Endothelial cell of umbilical vein (primary cell): ENCODE data around the gene CERKL. TPM values are rescaled to one million over a fixed set of nuclear protein-coding genes. Genes with fewer than 3 reads are reported as not detected.

Experiments used
- BruUV-seq: library from RNA; stranded (reverse); fragments of 400-500 nt; replicated peaks from 2 replicates; lab custom pipeline; 2021; lab: Mats Ljungman, UMichigan
- CTCF ChIA-PET: fragments of 300-600, 350-600 bp; sonication (Branson Sonifier 250); formaldehyde crosslinking; loops from one replicate; lab custom pipeline; 2021; ENCODE audit warnings: antibody characterized with exemption, inconsistent platforms; lab: Charles Lee
- POLR2A ChIA-PET: fragments of 300-600, 350-600 bp; sonication (Branson Sonifier 250); formaldehyde crosslinking; loops from one replicate; lab custom pipeline; 2021; ENCODE audit warnings: antibody characterized with exemption, inconsistent platforms; lab: Charles Lee
- DNase-seq: peaks from one replicate; pipeline ENCODE4 v3.0.0-alpha.2; 2011; ENCODE audit warnings: low read depth, low spot score
- FAIRE-seq: peaks from 2 replicates; lab custom pipeline; 2011; peaks lifted over from hg19 to GRCh38; lab: Jason Lieb, UNC
- H2AFZ ChIP-seq: 2 replicates; pipeline ENCODE4 v1.6.0; 2012; ENCODE audit warnings: low read depth, low read length, control low read depth, inconsistent platforms
- H3K27ac ChIP-seq: 2 replicates; pipeline ENCODE4 v1.5.1; 2011; ENCODE audit warnings: low read depth, mild to moderate bottlenecking, control low read depth, low read length, moderate library complexity; ENCODE audit not compliant: insufficient read depth
- H3K27me3 ChIP-seq, 2 experiments: 2 replicates each; pipeline versions ENCODE4 v1.6.0 to v1.6.1; 2011; ENCODE audit warnings: low read length in 2 of 2, mixed read lengths in 1 of 2; ENCODE audit not compliant: control insufficient read depth in 2 of 2, insufficient read depth in 2 of 2
- H3K36me3 ChIP-seq, 2 experiments: 2 replicates in 1 of 2; 3 replicates in 1 of 2; pipeline ENCODE4 v1.5.1; 2011; ENCODE audit warnings: low read length in 2 of 2, mild to moderate bottlenecking in 1 of 2, moderate library complexity in 1 of 2; ENCODE audit not compliant: control insufficient read depth in 2 of 2, insufficient read depth in 2 of 2; ENCODE audit errors: extremely low read depth in 1 of 2
- H3K4me1 ChIP-seq: 3 replicates; pipeline ENCODE4 v1.5.1; 2011; ENCODE audit warnings: mild to moderate bottlenecking, low read length; ENCODE audit not compliant: control insufficient read depth, insufficient read depth; ENCODE audit errors: extremely low read depth
- H3K4me2 ChIP-seq: 2 replicates; pipeline ENCODE4 v1.6.1; 2011; ENCODE audit warnings: low read length, control low read depth, mixed read lengths; ENCODE audit not compliant: insufficient read depth
- H3K4me3 ChIP-seq, 3 experiments: fragments of 200-600 bp in 1 of 3; sonication (generic), shearing (Covaris generic) in 1 of 3; replicated peaks in 1 of 3; 2 replicates each; pipeline ENCODE4 v1.5.1; 2011 to 2016; ENCODE audit warnings: control low read depth in 3 of 3, low read length in 3 of 3, mild to moderate bottlenecking in 2 of 3, inconsistent platforms in 1 of 3, low read depth in 1 of 3, moderate library complexity in 1 of 3; ENCODE audit not compliant: insufficient read depth in 1 of 3
- H3K79me2 ChIP-seq: 2 replicates; pipeline ENCODE4 v1.6.0; 2012; ENCODE audit warnings: low read length, inconsistent platforms; ENCODE audit not compliant: control insufficient read depth, insufficient read depth
- H3K9ac ChIP-seq: replicated peaks from 2 replicates; pipeline ENCODE3; 2011; ENCODE audit warnings: low read length, control low read depth; ENCODE audit not compliant: insufficient read depth; ENCODE audit errors: extremely low read depth
- H3K9me1 ChIP-seq: replicated peaks from 3 replicates; pipeline ENCODE4 v1.6.0; 2011; ENCODE audit warnings: mild to moderate bottlenecking, low read length; ENCODE audit not compliant: control insufficient read depth, insufficient read depth; ENCODE audit errors: extremely low read depth
- H3K9me3 ChIP-seq: replicated peaks from 2 replicates; pipeline ENCODE4 v1.5.1; 2012; ENCODE audit warnings: low read length, inconsistent platforms; ENCODE audit not compliant: control insufficient read depth, insufficient read depth
- H4K20me1 ChIP-seq: replicated peaks from 2 replicates; pipeline ENCODE3; 2011; ENCODE audit warnings: mild to moderate bottlenecking, low read length; ENCODE audit not compliant: control insufficient read depth, insufficient read depth; ENCODE audit errors: extremely low read depth
- CTCF ChIP-seq, 2 donors: IDR thresholded peaks; 1 replicate in 1 of 2; 2 replicates in 1 of 2; pipeline ENCODE4 v1.5.1; 2011; ENCODE audit warnings: low read length in 2 of 2, mild to moderate bottlenecking in 2 of 2, moderate library complexity in 2 of 2, control low read depth in 1 of 2, inconsistent platforms in 1 of 2, low read depth in 1 of 2; ENCODE audit not compliant: insufficient read depth in 1 of 2; ENCODE audit errors: extremely low read depth in 1 of 2
- EZH2 ChIP-seq: IDR thresholded peaks from 2 replicates; pipeline ENCODE4 v1.6.1; 2012; ENCODE audit warnings: borderline replicate concordance, low read depth, mild to moderate bottlenecking, moderate library complexity, low read length, inconsistent platforms; ENCODE audit not compliant: severe bottlenecking
- FOS ChIP-seq: IDR thresholded peaks from 2 replicates; pipeline ENCODE4 v1.6.1; 2011; ENCODE audit warnings: mild to moderate bottlenecking, low read length, moderate library complexity, borderline replicate concordance; ENCODE audit not compliant: insufficient read depth
- GATA2 ChIP-seq: IDR thresholded peaks from 2 replicates; pipeline ENCODE4 v1.7.0; 2011; ENCODE audit warnings: low read depth, mild to moderate bottlenecking, moderate library complexity, mixed read lengths, low read length; ENCODE audit not compliant: insufficient read length, insufficient read depth
- JUN ChIP-seq: IDR thresholded peaks from 2 replicates; pipeline ENCODE4 v1.6.1; 2011; ENCODE audit warnings: borderline replicate concordance, low read depth; ENCODE audit not compliant: insufficient read length, insufficient read depth
- MAX ChIP-seq: IDR thresholded peaks from 2 replicates; pipeline ENCODE4 v1.6.1; 2011; ENCODE audit not compliant: insufficient read depth, insufficient read length
- MYC ChIP-seq: IDR thresholded peaks from one replicate; pipeline ENCODE4 v1.6.1; 2011; ENCODE audit warnings: mild to moderate bottlenecking, low read depth, low read length
- POLR2A ChIP-seq: IDR thresholded peaks from 2 replicates; pipeline ENCODE4 v1.6.1; 2012; ENCODE audit warnings: low read depth, mild to moderate bottlenecking, control low read depth, low read length
- POLR2AphosphoS5 ChIP-seq: IDR thresholded peaks from 2 replicates; pipeline ENCODE4 v1.6.1; 2012; ENCODE audit warnings: low read depth, mild to moderate bottlenecking, control low read depth, low read length, moderate library complexity; ENCODE audit not compliant: insufficient read depth
- dilution Hi-C: fragments of 300-500 bp; cut with MboI; formaldehyde crosslinking; loops from one replicate; pipeline ENCODE4 v1.15.0; 2019; ENCODE audit warnings: low sequenced_read_pairs; ENCODE audit not compliant: extremely low pct_ligation_motif_present
- intact Hi-C: fragments of 100-400 bp; cut with micrococcal nuclease; formaldehyde crosslinking; loops from one replicate; pipeline ENCODE4 v1.10.0; 2022
- polyA plus RNA-seq, 4 experiments: library from polyadenylated mRNA; depleted of rRNA in 3 of 4; stranded (reverse) in 3 of 4; unstranded in 1 of 4; fragments of >200 nt; gene quantifications; 2 replicates each; pipeline versions ENCODE4 v1.2.1 to v1.2.3, GENCODE V29; 2011 to 2012; ENCODE audit warnings: missing spikeins in 1 of 4
- total RNA-seq: library from RNA; stranded (reverse); gene quantifications from 2 replicates; pipeline ENCODE4 v1.2.3, GENCODE V29; 2021

The CERKL gene
- total and polyA plus RNA-seq, 2 donors (not counting 3 experiments of a cell fraction or from before 2014, with no cell fraction given) = not detected

DNA sequence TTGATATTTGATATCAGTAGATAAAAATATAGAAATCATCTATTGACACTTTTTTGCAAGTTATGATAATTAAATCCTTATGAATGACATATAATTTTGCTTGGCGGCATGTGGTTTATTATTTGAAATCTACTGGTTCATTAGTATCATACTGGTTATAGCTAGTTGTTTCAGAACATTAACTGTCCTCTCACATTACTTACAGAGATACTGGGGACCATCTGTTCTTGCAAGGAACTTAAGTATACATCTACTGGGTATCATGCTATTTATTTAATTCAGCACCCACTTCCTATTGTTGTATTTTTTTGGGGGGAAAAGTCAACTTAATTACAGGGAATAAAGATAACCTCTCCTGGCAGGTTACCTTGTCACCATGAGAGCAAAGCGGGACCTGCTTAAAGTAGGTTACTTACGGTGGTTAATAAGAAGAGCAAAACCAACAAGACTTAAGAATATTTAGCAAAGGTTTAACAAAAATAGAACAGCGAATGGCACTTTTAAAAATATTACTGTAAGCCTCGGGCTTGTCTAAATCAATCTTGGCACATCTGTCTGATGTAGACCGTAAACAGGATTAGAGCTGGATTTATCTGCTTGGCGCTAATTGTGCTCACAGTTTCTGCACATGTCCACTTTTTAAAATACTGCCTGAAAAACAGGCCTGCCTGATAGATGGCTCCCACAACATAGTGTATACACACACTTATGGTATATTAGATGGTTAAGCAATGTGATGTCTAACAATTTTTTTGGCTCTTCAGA, 41.8 kb downstream of the CERKL start:
- BruUV-seq = no TSS peak
- H3K27me3 ChIP-seq = peaks cover 0 to under 1% of the 10 kb centered on the region in 2 experiments
- H3K9ac ChIP-seq = no peak overlapping the region
- no peak for DNase-seq
- H3K4me2 ChIP-seq = no peak overlapping the region
- intact Hi-C loops (no loop called here), dilution Hi-C loops (no loop called here)
- TF ChIP-seq MAX (no peak), JUN (no peak), GATA2 (no peak), EZH2 (no peak), CTCF (IDR thresholded peaks at IDR 0.05; ENCODE audit: extremely low read depth in 1 of 2, insufficient read depth in 1 of 2, low read depth in 1 of 2, low read length in 2 of 2) (no peak), FOS (no peak), MYC (no peak), POLR2A (no peak), POLR2AphosphoS5 (no peak)
- H3K9me1 ChIP-seq = no peaks in the 10 kb centered on the region
- no peaks in the 10 kb centered on the region for H3K9me3 ChIP-seq
- no peak for FAIRE-seq
- POLR2A ChIA-PET = interaction anchor here (0.5 kb wide), 1 partner anchor 62 kb away, joined by 8 read pairs; no protein-coding TSS in a partner anchor
- H2AFZ ChIP-seq = no peak overlapping the region
- no peaks in the 10 kb centered on the region for H4K20me1 ChIP-seq
- H3K4me1 ChIP-seq = no peaks in the 10 kb centered on the region
- no peaks in the 10 kb centered on the region for H3K79me2 ChIP-seq
- H3K27ac ChIP-seq = no peak overlapping the region
- CTCF ChIA-PET = interaction anchor here (1.1 kb wide), 1 partner anchor 100 kb away, joined by 3 read pairs; no protein-coding TSS in a partner anchor
- no peaks in the 10 kb centered on the region for H3K36me3 ChIP-seq
- H3K4me3 ChIP-seq = no peak overlapping the region
